AG04450 (cell line): Measurements from ENCODE around the gene CD46. TPM values are rescaled to one million over a fixed set of nuclear protein-coding genes. Genes with fewer than 3 reads are reported as not detected.

Experiments
- CTCF ChIA-PET: fragments of 300-600, 350-600 bp; formaldehyde crosslinking; extraction: SDS; loops from one replicate; lab custom pipeline; 2022; ENCODE audit warnings: antibody characterized with exemption, inconsistent platforms; lab: Charles Lee
- POLR2A ChIA-PET: fragments of 350-600 bp; formaldehyde crosslinking; extraction: SDS; loops from one replicate; lab custom pipeline; 2021; ENCODE audit warnings: antibody characterized with exemption, inconsistent platforms; lab: Yijun Ruan, JAX
- DNase-seq: peaks from one replicate; pipeline ENCODE4 v3.0.0-alpha.2; 2011; ENCODE audit warnings: low read depth, low spot score
- H3K27ac ChIP-seq: one replicate; pipeline ENCODE4 v1.5.1; 2012; ENCODE audit warnings: low read depth, low read length, control low read depth
- H3K27me3 ChIP-seq: one replicate; pipeline ENCODE4 v1.6.0; 2012; ENCODE audit warnings: low read length; ENCODE audit not compliant: control insufficient read depth, insufficient read depth
- H3K4me3 ChIP-seq: 2 replicates; pipeline ENCODE4 v1.5.1; 2011; ENCODE audit warnings: mild to moderate bottlenecking, low read depth, low read length, control low read depth
- H3K9me3 ChIP-seq: 2 replicates; pipeline ENCODE4 v1.5.1; 2012; ENCODE audit warnings: low read length; ENCODE audit not compliant: control insufficient read depth, insufficient read depth
- polyA plus RNA-seq: library from polyadenylated mRNA; depleted of rRNA; stranded (reverse); fragments of >200 nt; gene quantifications from 2 replicates; pipeline ENCODE4 v1.2.3, GENCODE V29; 2011; rRNA removed
- small RNA-seq: library from RNA; depleted of rRNA; stranded (forward); fragments of <200 nt; gene quantifications from one replicate; pipeline ENCODE3, GENCODE V24; 2012; ENCODE audit warnings: low read depth; ENCODE audit not compliant: insufficient read length
- TF ChIP-seq, protein P1 (sequence below): IDR thresholded peaks from 2 replicates; pipeline ENCODE4 v1.5.1; 2011; ENCODE audit warnings: low read depth, low read length, control low read depth, inconsistent platforms

CD46 gene
- polyA plus RNA-seq, 1 experiment = 148 TPM

GRCh38 chr1:207844371-207844770, 92.5 kb downstream of the CD46 start:
- no peaks in the 10 kb centered on the region for H3K9me3 ChIP-seq
- H3K27me3 ChIP-seq = no peaks in the 10 kb centered on the region
- ChIA-PET CTCF (no interaction called here), POLR2A (no interaction called here)
- no peak overlapping the region for H3K27ac ChIP-seq
- TF ChIP-seq, protein P1, sequence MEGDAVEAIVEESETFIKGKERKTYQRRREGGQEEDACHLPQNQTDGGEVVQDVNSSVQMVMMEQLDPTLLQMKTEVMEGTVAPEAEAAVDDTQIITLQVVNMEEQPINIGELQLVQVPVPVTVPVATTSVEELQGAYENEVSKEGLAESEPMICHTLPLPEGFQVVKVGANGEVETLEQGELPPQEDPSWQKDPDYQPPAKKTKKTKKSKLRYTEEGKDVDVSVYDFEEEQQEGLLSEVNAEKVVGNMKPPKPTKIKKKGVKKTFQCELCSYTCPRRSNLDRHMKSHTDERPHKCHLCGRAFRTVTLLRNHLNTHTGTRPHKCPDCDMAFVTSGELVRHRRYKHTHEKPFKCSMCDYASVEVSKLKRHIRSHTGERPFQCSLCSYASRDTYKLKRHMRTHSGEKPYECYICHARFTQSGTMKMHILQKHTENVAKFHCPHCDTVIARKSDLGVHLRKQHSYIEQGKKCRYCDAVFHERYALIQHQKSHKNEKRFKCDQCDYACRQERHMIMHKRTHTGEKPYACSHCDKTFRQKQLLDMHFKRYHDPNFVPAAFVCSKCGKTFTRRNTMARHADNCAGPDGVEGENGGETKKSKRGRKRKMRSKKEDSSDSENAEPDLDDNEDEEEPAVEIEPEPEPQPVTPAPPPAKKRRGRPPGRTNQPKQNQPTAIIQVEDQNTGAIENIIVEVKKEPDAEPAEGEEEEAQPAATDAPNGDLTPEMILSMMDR = no peak
- DNase-seq = no peak
- H3K4me3 ChIP-seq = no peak overlapping the region

Small RNAs within 50 kb of the gene (small RNA-seq; reads per million reads assigned to genes)
- not detected for gene RNA5SP534

Other genes with a start within 250 kb of the CD46 start
- gene CR1L, start 106.9 kb upstream of the CD46 start, polyA plus RNA-seq = not detected in 2 replicates
- gene CD34, start 159.1 kb downstream of the CD46 start, polyA plus RNA-seq = 0.11 and 0.14 TPM in 2 replicates